ENCODE data around the gene B4GALT1. TPM values are rescaled to one million over a fixed set of nuclear protein-coding genes. Genes with fewer than 3 reads are reported as not detected.
A peak's percentile ranks its signal among the peaks of the same experiment; 100 is the strongest.

The B4GALT1 gene
- polyA plus RNA-seq, 1 donor (not counting 4 experiments of a cell fraction or from before 2014, with no cell fraction given), result 55.1 TPM

- no peak overlapping the region for H2AFZ ChIP-seq (ENCODE audit: control insufficient read depth, low read length)
- H3K4me3 ChIP-seq (ENCODE audit: control insufficient read depth in 2 of 3, extremely low read depth in 1 of 3, insufficient read depth in 2 of 3, low read depth in 1 of 3, low read length in 3 of 3), result no peak overlapping the region
- no peaks in the 10 kb centered on the region for H3K9me3 ChIP-seq (ENCODE audit: control insufficient read depth, low read depth, low read length)
- TF ChIP-seq CTCF (optimal IDR thresholded peaks at IDR 0.05 in 1 of 3, IDR thresholded peaks at IDR 0.05 in 1 of 3, conservative IDR thresholded peaks at IDR 0.05 in 1 of 3; ENCODE audit: extremely low read depth in 1 of 3, insufficient read depth in 2 of 3, low read length in 3 of 3) (no peak), EZH2 (IDR thresholded peaks at IDR 0.05; ENCODE audit: low read length) (no peak)
- dilution Hi-C loops (cut with MboI; ENCODE audit: extremely low pct_ligation_motif_present, low sequenced_read_pairs), result no loop called here
- H3K9me1 ChIP-seq (ENCODE audit: control insufficient read depth, extremely low read depth, insufficient read depth, low read length), result peaks cover 14% of the 10 kb centered on the region
- DNase-seq (ENCODE audit: low read depth, low spot score) (no peak), FAIRE-seq (no peak)
- peaks cover 39% of the 10 kb centered on the region for H4K20me1 ChIP-seq (ENCODE audit: control insufficient read depth, extremely low read depth, insufficient read depth, low read length)
- H3K36me3 ChIP-seq (ENCODE audit: control insufficient read depth in 2 of 2, extremely low read depth in 1 of 2, insufficient read depth in 2 of 2, low read length in 2 of 2), result peaks cover 19 to 32% of the 10 kb centered on the region in 2 experiments
- no peaks in the 10 kb centered on the region for H3K27me3 ChIP-seq (ENCODE audit: control insufficient read depth, extremely low read depth, insufficient read depth, low read length)
- H3K4me1 ChIP-seq (ENCODE audit: control insufficient read depth, extremely low read depth, insufficient read depth, low read length), result peaks cover 59% of the 10 kb centered on the region
- H3K79me2 ChIP-seq (ENCODE audit: control insufficient read depth, insufficient read depth, low read length), result peaks cover 67% of the 10 kb centered on the region
- H3K9ac ChIP-seq (ENCODE audit: control insufficient read depth, extremely low read depth, insufficient read depth, low read length), result no peak overlapping the region
- no peak overlapping the region for H3K4me2 ChIP-seq (ENCODE audit: control insufficient read depth, extremely low read depth, insufficient read depth, low read depth, low read length)
- no peak overlapping the region for H3K27ac ChIP-seq (ENCODE audit: control insufficient read depth, insufficient read depth, low read length)
These were observed 32.1 kb downstream of the B4GALT1 start for GRCh38 chr9:33135031-33135461.

GRCh38 chr9:33133186-33133585 is 34.0 kb downstream of the B4GALT1 start:
- H2AFZ ChIP-seq (ENCODE audit: control insufficient read depth, low read length), result no peak overlapping the region
- H3K9ac ChIP-seq (ENCODE audit: control insufficient read depth, extremely low read depth, insufficient read depth, low read length), result no peak overlapping the region
- no peak for TF ChIP-seq CTCF (optimal IDR thresholded peaks at IDR 0.05 in 1 of 3, IDR thresholded peaks at IDR 0.05 in 1 of 3, conservative IDR thresholded peaks at IDR 0.05 in 1 of 3; ENCODE audit: extremely low read depth in 1 of 3, insufficient read depth in 2 of 3, low read length in 3 of 3)
- no peak for TF ChIP-seq EZH2 (IDR thresholded peaks at IDR 0.05; ENCODE audit: low read length)
- H3K27ac ChIP-seq (ENCODE audit: control insufficient read depth, insufficient read depth, low read length), result no peak overlapping the region
- H3K27me3 ChIP-seq (ENCODE audit: control insufficient read depth, extremely low read depth, insufficient read depth, low read length), result no peaks in the 10 kb centered on the region
- H3K36me3 ChIP-seq (ENCODE audit: control insufficient read depth in 2 of 2, extremely low read depth in 1 of 2, insufficient read depth in 2 of 2, low read length in 2 of 2), result peaks cover 23 to 46% of the 10 kb centered on the region in 2 experiments
- no peaks in the 10 kb centered on the region for H3K9me3 ChIP-seq (ENCODE audit: control insufficient read depth, low read depth, low read length)
- peaks cover 12% of the 10 kb centered on the region for H3K9me1 ChIP-seq (ENCODE audit: control insufficient read depth, extremely low read depth, insufficient read depth, low read length)
- FAIRE-seq, result peak; percentile 36
- no peak overlapping the region for H3K4me3 ChIP-seq (ENCODE audit: control insufficient read depth in 2 of 3, extremely low read depth in 1 of 3, insufficient read depth in 2 of 3, low read depth in 1 of 3, low read length in 3 of 3)
- peaks cover 61% of the 10 kb centered on the region for H3K79me2 ChIP-seq (ENCODE audit: control insufficient read depth, insufficient read depth, low read length)
- DNase-seq (ENCODE audit: low read depth, low spot score), result no peak
- dilution Hi-C loops (cut with MboI; ENCODE audit: extremely low pct_ligation_motif_present, low sequenced_read_pairs), result no loop called here
- peaks cover 57% of the 10 kb centered on the region for H3K4me1 ChIP-seq (ENCODE audit: control insufficient read depth, extremely low read depth, insufficient read depth, low read length)
- H4K20me1 ChIP-seq (ENCODE audit: control insufficient read depth, extremely low read depth, insufficient read depth, low read length), result peaks cover 28% of the 10 kb centered on the region
- no peak overlapping the region for H3K4me2 ChIP-seq (ENCODE audit: control insufficient read depth, extremely low read depth, insufficient read depth, low read depth, low read length)

Measured in keratinocyte (primary cell).